ENCODE results near the gene SLC7A5.
"Not testable (repeated sequence)": the region's sequence is repeated elsewhere in the genome, so short reads cannot be mapped to it uniquely, and the experiment has no call there.

SLC7A5 gene

DNA sequence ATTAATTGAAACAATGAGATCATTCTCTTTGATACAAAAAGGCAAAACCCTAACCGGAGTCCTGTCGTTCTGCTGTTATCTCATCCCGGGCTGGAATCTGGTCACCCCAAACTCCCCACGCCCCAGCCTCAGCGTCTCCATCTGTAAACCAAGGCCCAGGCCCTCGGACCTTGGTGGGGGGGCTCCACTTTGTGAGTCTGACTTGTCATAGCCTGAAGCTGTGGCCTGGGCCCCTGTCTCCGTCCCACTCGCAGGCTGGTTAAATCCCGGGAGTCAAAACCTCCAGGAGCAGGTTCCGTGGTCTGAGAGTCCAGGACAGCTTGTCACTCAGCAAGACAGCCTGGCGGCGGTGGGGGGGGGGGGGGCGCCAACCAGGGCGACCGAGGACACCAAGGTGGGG, 50.0 kb downstream of the SLC7A5 start:
- DNase-seq = no peak

DNA sequence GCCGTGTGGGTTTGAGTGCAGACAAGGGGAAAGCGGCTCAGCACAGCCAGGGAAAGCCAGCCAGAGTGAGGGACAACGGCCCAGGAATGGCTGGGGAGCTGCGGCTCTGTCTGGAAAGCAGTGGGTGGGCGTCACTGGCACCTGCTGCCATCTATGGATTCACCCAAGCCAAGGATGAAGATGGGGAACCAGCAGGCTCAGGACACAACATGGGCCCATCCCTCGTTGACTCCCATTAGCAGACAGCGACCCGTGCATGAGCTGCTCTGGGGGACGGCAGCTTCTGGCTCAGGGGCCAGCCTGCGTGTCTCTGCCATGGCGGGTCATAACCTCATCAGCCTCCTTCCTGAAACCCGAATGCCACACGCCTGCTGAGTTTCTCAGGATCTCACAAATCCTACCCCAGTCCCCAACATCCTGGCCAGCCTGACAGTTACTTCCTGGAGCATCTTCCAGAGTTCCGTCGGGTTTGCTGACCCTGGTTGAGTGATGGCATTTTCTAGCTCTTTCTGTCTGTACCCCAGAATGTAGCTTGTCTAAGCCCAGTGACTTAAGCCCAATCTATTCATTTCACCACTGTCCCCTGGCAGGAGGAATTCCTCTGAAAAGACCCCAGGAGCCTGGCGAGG, 50.7 kb downstream of the SLC7A5 start:
- no peak for DNase-seq

DNA sequence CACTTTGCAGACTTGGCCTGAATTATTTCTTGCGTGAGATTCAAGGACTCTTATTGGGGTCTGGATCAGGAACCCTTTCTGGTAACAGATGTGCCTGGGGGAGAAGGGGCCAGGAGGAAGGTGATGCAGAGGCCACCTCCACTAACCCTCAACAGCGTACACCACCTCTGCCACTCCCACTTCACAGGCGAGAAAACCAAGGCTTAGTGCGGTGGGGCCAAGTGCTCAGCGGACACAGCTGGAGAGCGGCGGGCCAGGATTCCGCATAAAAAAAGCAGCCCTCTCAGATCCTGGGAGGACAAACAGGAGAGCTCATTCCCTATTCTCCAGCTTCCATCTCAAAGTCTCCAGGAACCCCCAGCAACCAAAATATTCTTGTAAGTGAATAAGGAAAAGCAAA, 51.4 kb downstream of the SLC7A5 start:
- DNase-seq = no peak

DNA sequence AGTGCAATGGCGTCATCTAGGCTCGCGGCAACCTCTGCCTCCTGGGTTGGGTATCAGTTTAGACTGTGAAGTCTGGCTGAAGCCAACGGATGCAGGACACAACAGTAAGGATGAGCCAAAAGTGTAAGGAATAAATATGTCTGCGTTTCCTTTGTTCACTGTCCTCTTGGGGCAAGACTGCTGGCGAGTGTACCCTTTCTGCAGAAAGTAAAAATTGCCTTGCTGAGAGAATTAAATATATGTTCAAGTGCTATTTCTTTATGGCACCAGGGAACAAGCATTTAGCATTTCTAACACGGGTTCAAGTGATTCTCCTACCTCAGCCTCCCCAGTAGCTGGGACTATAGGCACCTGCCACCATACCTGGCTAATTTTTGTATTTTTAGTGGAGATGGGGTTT, 51.9 kb downstream of the SLC7A5 start:
- not testable (repeated sequence) for DNase-seq

DNA sequence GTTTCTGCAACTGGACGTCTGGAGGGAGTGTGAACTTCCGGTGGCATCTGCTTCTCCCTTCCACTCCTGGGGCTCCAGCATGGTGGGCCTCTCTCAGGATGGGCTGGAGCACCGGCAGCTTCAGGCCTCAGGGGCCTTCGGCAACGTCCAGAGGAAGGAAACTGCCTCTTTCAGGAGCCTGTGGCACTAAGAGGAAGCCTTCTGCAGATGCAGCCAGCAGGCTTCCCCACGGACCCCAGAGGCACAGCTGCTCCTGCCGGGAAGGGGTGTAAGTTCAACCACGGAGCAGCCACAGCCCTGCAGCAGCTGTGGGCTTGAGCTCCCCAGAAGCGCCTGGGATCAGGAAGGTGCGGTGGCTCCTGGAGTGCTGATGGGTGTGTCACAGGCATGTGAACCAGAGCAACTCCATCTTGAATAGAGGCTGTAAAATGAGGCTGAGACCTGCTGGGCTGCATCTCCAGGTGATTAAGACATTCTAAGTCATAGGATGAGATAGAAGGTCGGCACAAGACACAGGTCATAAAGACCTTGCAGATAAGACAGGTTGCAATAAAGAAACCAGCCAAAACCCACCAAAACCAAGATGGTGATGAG, 52.7 kb downstream of the SLC7A5 start:
- DNase-seq = no peak

DNA sequence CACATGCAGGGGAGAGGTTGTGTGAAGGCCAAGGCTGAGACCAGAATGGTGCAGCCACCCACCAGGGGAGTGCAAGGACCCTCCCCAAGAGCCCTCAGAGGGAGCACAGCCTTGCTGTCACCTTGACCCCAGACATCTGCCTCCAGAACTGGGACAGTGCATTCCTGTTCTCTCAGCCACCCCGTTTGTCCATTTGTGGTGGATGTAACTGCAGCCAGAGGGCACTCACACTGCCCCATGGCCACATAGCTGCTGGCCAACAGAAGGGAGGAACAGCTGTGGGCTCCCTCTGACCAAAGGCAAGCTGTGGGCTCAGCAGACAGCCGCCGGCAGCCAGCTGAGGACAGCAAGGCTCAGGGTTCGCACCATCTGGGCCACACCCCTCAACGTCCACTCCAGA, 53.7 kb downstream of the SLC7A5 start:
- DNase-seq = no peak

DNA sequence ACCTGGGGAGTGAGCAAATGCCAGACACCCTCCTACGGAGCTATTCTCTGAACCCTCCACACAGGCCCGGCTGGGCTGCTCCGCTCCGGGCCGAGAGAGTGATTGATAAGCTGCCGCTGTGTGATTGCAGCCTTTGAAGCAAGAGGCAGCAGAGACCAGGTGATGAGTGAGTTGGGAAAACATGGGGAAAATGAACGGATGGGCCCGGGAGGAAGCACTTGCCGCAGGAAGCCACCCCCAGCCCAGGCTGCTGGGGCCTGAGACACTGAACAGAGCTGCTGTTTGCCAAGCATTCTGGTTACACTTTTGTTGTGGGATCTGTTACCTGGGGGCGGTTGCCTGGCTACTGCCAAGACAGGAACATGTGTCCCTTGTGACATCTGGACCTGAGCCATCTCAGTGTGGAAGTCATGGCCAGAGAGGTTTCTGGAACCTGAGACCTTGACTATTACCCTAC, 57.1 kb downstream of the SLC7A5 start:
- DNase-seq = no peak

DNA sequence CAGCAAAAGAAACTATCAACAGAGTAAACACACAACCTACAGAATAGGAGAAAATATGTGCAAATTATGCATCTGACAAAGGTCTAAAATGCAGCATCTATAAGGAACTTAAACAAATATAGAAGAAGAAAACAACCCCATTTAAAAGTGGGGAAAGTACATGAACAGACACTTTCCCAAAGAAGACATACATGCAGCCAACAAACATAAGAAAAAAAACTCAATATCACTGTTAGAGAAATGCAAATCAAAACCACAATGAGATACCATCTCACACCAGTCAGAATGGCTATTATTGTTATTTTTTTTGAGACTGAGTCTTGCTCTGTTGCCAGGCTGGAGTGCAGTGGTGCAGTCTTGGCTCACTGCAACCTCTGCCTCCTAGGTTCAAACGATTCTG, 57.9 kb downstream of the SLC7A5 start:
- peak; percentile 26 for DNase-seq

DNA sequence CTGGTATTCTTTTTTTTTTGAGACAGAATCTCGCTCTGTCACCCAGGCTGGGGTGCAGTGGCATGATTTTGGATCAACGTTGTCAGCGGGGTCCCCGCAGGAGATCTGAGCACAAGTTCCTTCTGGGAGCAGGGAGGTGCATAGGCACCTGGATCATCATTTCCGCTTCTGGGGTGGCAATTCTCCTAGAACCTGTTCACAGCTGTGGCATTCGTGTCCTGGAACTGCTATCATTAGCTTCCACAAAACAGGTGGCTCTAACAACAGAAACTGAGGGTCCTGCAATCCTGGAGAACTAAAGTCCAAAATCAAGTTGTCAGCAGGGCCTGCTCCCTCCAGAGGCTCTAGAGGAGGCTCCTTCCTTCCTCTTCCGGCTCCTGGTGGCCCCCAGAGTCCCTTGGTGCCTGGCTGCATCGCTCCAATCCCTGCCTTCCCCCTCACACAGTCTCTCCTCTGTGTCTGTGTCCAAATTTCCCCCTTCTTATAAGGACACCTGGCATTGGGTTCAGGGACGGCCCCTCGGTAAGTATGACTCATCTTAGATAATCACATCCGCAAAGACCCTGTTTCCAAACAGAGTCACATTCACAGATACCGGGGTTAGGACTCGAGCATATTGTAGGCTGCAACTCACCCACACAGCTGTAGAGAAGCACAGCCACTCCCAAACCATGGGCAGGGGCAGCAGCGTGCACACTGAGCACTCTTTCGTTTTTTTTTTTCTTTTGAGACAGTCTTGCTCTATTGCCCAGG, 60.0 kb downstream of the SLC7A5 start:
- peak; percentile 51 for DNase-seq

DNA sequence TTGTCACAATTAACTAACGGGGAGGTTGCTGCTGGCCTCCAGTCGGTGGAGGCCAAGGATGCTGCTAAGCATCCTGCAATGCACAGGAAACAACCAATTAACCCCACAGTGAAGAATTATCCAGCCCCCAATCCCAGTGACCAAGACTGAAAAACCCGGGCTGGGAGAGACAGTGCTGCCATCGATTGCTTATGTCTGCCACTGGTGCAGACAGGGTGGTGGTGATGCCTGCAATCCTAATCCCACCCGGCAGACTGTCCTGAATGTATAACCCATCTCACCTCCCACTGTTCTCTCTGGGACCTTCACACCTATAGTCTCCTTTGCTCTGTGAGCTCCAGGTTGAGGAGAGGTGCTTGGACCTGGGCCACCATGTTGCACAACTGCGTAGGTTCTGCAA, 61.2 kb downstream of the SLC7A5 start:
- no peak for DNase-seq

DNA sequence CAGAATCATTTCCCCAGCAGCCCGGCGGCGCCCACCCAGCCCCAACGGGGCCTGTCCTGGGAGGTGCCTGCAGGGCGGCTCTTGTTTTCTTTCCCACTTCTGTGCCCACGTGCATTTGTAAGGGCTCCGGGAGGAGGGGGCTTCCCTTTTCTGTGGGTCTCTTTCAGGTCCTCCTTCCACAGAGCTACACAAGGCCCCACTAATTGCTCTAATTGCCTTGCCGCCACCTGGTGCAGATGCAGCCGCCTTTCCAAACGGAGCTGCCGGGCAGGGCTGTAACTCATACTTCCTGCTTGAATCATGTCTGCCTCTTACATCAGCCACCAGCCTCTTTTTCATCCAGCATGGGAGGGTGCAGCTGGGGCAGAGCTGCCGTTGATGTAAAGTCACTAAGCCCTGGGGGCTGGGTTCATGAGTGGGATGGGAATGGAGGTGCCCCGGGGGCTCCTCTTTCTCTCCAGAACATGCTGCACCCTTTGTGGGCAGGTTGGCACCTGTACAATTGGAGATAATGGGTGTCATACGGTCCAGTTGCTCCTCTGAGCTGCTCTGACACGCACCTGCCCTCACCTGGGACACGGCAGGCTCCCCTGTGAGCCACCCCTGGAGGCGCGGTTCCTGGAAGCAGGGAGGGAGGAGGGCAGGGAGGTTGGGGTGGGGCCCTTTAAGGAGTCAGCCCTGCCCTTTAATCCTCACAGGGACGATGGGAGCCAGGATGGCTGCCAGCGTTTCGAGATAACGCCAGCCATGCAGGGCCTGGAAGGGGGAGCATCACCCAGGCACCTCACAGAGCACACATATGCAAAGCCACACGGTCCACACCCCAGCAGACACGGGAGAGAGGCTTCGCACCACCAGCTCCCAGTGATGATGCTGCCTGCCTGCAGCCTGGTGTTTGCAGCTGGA, 62.4 kb downstream of the SLC7A5 start:
- peak; percentile 93 for DNase-seq

DNA sequence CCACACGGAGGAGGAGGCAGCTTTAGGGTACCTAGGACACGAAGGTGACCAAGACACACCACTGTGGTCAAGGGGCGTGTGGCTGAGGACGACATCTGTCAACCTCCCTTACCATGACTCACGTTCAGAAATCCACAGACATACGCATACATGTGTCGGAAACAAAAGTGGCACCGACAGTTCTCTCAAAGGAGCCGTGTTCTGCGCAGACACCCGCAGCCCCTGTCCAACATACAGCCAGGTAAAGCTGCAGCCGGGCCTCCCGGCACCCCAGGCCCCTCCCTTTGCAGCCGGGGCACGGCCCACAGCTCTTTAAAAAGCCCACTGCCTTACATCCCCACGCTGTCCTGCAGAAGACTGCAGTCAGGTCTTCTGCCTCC, 63.1 kb downstream of the SLC7A5 start:
- no peak for DNase-seq

DNA sequence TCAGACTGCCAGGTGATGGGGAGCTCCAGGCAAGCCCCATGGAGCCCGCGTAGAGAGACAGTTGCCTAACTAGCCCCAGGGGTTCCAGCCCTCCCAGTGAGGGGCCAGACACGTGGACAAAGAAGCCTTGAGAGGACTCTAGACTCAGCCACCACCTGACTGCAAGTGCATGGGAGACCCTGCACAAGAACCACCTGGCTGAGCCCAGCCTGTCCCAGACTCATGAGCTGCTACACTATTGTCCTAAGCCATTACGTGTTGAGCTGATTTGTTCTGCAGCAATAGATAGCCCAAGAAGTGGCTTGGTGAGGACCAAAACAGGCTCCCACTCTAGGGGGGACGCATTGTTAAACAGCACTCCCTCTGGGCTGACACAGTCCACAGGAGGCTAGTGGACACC, 65.9 kb downstream of the SLC7A5 start:
- DNase-seq = no peak

DNA sequence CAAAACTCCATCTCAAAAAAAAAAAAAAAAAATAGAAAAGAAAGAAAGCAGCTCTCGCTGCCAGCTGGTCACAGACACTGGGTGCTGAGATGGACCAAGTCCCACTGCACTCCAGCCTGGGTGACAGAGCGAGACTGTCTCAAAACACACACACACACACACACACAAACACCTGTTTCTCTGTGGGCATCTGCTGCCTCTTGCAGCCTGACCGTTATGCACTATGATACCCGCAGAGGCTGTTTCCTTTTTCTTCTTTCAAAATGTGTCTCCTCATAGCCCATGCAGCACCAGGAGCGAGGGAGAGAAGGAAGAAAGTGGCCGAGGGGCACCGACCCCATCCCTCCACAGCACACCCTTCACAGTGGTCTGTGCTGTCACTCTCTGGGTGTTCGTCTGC, 66.6 kb downstream of the SLC7A5 start:
- no peak for DNase-seq

DNA sequence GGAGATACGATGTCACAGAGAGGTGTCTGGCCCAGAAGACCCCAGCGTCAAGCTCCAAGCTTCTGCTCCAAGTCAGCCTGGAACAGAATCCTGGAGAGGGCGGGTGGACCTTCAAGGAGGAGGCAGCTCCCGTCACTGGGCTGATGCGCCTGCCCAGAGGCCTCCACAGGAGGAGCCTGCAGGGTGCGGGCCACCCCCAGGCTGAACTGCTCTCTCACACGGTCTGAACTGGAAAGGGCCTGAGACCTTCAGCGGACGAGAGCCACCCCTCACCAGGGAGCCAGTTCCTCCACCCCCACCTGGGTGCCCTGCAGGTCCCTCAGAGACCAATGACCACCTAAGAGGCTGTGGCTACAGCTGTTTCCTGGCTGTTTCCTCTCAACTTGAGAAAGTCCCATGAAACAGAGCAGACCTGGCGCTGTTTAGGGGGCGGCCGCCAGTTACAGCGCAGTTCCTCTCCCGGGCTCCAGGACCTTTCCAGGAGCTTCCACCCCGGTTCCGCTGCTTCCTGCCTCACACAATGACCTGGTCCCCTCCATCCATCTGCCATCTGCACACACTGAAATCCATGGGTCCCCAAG, 67.5 kb downstream of the SLC7A5 start:
- DNase-seq = no peak

DNA sequence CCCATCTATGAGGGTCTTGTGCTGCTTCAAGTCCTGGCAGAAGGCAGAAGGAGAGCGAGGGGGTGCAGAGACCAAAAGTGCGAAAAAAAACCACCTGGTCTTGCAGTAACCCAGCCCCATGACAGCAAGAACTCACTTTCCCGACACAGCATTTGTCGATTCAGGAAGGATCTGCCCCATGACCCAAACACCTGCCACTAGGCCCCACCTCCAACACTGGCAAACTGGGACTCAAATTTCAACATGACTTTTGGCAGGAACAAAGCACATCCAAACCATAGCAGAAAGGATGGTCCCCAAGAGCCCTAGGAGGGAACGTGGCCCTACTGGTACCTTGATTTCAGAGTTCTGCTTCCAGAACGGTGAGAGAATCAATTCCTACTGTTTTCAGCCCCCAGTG, 68.8 kb downstream of the SLC7A5 start:
- DNase-seq = no peak

DNA sequence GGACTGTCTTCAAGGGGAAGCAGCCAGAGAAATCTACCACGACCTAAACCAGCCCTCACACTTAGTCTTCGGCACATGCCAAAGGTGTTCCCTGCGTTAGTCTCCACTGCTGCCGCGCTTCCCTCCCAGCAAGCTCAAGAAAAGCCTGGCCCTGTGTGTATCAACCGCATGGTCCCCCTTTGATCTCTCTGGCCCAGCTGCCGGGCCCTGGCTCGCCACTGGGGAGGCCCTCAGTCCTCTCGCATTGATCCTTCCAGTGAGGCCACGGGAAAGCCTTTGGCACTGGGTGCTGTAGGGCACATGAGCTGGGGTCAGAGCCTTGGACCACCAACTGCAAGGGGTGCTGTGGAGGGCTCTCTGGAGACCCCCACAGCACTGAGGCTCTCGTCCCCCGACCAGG, 74.0 kb downstream of the SLC7A5 start:
- no peak for DNase-seq

DNA sequence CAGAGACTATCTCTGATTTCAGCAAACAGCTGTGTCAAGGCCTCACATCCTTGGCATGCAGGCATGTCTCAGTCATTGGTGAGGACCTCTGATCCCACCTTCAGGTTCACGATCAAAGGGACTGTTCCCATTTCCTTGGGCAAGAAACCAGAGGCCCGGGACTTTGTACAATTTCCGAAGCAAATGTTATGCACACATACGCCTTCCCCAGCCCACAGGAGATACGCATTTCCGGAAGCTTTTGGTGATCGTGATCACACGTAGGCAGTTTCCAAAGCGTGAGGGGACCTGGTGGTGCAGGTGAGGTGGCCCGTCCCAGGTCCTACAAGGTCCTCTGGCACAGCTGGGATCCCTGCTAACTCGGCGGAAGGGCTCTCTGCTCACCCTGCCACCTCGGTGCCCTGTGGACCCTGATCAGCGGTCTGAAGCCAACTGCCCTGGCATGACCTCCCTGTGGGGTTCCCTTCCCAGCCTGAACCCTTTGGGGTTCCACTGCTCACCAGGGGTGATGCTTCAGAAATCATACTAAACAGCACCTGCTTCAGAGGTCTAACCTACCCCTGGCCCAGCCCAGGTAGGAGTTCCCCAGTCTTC, 74.7 kb downstream of the SLC7A5 start:
- no peak for DNase-seq

DNA sequence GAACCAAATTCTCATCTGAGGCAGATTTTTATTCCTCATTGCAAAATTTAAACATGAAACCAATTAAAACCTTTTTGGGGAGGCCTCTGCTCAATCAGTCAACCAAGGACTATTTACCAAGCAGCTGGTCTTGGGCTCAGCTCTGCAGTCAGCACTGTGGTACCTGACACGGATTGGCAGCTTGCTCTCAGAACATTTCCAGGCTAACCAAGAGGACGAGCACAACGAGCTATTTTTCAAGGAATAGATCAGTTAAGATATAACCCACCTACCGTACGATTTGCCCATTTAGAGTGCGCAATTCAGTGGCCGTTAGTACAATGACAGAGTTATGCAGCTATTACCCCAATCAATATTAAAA, 77.1 kb downstream of the SLC7A5 start:
- no peak for DNase-seq

DNA sequence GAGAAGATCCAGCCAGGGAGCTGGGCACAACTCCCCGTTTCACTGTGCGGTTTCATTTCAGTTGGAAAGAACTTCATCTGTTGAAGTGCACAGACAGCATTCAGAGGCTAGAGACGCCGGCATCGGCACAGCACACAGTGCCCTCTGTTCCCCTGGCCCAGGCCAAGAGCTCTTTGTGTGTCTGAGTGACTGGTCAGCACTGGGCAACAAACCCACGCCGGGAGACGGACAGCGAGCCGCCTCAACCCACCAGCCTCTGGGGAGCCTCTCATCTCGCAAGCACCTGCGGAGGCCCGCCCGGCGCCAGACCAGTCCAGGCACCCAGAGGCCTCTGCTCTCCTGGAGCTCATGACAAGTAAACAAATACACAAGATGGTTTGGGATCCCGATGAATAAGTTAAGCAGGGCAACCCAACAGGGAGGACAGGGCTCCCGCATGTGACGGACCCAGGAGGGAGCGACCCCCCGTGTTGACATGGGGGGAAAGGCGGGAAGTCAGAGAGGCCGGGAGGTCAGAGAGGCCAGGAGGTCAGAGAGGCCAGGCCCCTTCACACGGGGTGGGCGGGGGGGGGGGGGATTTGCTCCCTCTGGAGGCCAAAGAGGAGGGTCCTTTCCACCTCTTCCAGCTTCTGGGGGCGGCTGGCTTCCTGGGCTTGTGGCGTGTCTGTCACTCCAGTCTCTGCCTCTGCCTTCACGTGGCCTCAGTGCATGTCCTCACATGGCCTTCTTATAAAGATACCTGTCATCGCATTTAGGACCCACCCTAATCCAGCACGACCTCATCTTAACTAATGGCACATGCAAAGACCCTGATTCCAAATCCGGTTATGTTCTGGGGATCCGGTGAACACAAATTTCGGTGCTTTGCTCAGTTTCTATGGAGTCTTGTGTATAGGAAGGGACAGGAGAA, 77.8 kb downstream of the SLC7A5 start:
- no peak for DNase-seq

DNA sequence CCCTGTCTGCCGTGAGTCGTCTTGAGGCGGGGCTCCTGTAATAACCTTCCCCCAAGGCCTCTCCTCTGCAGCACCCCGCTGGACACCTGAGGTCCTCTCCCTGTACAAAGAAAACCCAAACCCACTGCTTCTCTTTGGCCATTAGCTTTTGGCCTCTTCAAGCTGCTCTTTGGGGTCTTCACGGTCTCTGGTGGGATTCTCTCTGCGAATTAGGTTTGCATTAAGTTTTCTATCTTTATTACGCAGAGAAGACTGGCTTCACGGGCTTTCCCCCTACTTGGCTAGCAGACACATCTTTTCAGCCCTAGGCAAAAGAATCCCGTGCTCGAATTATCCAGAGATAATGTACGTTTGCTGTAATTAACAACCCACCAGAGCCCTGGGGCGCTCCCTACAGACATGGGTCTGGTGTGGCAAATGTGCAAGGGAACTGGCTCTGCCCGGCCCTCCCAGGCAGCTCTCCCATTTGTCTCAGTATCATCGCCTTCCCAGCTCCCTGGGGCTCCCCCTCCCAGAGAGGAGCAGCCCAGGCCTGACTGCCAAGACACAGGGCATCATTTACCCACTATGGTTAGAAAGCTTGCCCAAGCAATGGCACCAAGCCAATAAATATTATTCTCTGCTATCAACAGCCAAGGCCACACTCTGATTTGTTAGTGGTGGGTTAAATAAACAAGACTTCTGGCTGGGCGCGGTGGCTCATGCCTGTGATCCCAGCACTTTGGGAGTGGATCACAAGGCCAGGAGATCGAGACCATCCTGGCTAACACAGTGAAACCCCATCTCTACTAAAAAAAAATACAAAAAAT, 78.8 kb downstream of the SLC7A5 start:
- DNase-seq = no peak

Measured in OCI-M1 (cell line).